Medulla oblongata (tissue), 1 donor: Measurements from ENCODE around the gene AHCYL2.
A peak's percentile ranks its signal among the peaks of the same experiment; 100 is the strongest.
"Not testable (repeated sequence)": the region's sequence is repeated elsewhere in the genome, so short reads cannot be mapped to it uniquely, and the experiment has no call there.

Experiments
- DNase-seq: peaks from one replicate; pipeline ENCODE4 v3.0.0-alpha.2; 2015; ENCODE audit errors: extremely low spot score

Gene AHCYL2

GRCh38 chr7:129209067-129209926, 15.5 kb upstream of the AHCYL2 start:
- no peak for DNase-seq

GRCh38 chr7:129210256-129210988, 14.4 kb upstream of the AHCYL2 start:
- DNase-seq: peak; percentile 79

GRCh38 chr7:129210989-129211312, 13.9 kb upstream of the AHCYL2 start:
- no peak for DNase-seq

- no peak for DNase-seq
Measured at GRCh38 chr7:129212126-129212525, 12.7 kb upstream of the AHCYL2 start.

- no peak for DNase-seq
Measured at GRCh38 chr7:129212596-129212995, 12.2 kb upstream of the AHCYL2 start.

GRCh38 chr7:129213828-129214227, 11.0 kb upstream of the AHCYL2 start:
- DNase-seq: peak; percentile 61

- DNase-seq: not testable (repeated sequence)
Measured at GRCh38 chr7:129215691-129216090, 9.1 kb upstream of the AHCYL2 start.

- not testable (repeated sequence) for DNase-seq
Measured at GRCh38 chr7:129216101-129216715, 8.6 kb upstream of the AHCYL2 start.

- not testable (repeated sequence) for DNase-seq
Measured at GRCh38 chr7:129216821-129217416, 7.9 kb upstream of the AHCYL2 start.

GRCh38 chr7:129218514-129219062, 6.2 kb upstream of the AHCYL2 start:
- DNase-seq: peak; percentile 96

- DNase-seq: not testable (repeated sequence)
Measured at GRCh38 chr7:129219166-129219565, 5.7 kb upstream of the AHCYL2 start.

- DNase-seq: no peak
Measured at GRCh38 chr7:129222064-129222463, 2.8 kb upstream of the AHCYL2 start.

GRCh38 chr7:129225206-129225930, 538 bp downstream of the AHCYL2 start:
- DNase-seq: peak; percentile 39

- peak; percentile 40 for DNase-seq
Measured at GRCh38 chr7:129225931-129226572, 1.2 kb downstream of the AHCYL2 start.

- no peak for DNase-seq
Measured at GRCh38 chr7:129227646-129228578, 3.1 kb downstream of the AHCYL2 start.

GRCh38 chr7:129228633-129229032, 3.8 kb downstream of the AHCYL2 start:
- no peak for DNase-seq

GRCh38 chr7:129231666-129232065, 6.8 kb downstream of the AHCYL2 start:
- DNase-seq: no peak

GRCh38 chr7:129238546-129238945, 13.7 kb downstream of the AHCYL2 start:
- no peak for DNase-seq

GRCh38 chr7:129240119-129240820, 15.4 kb downstream of the AHCYL2 start:
- no peak for DNase-seq
